Measurements from ENCODE around the gene RAPSN. TPM values are rescaled to one million over a fixed set of nuclear protein-coding genes. Genes with fewer than 3 reads are reported as not detected.
A peak's percentile ranks its signal among the peaks of the same experiment; 100 is the strongest.

RAPSN gene
- total and polyA plus RNA-seq, 2 of the 8 experiments (the other 6 are each of a cell fraction or from before 2014, with no cell fraction given), result 0.06 to 0.34 TPM

DNA sequence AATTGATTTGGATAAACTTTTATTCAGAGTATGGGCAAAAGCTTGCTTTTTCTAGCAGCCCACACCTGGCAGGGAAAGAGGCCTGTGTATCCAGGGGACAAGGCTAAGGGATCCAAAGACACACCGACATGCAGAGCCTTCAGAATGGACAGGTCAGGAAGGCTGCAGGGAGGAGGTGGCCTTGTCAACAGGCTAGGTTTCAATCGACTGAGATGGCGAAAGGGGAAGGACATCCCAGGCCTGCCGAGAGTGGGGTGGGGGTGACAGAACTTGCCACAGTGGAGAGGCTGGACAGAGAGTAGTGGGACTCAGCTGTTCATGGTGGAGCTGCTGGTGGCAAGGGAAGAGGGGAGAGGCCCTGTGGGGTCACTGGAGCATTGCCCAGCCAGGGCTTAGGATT lies 45.8 kb downstream of the RAPSN start:
- Histone ChIP-seq H3K14ac (ENCODE audit: insufficient read length) (no peak overlapping the region), H3K56ac (replicated peaks; ENCODE audit: insufficient read length, low read depth, low read length) (no peak overlapping the region), H2BK20ac (ENCODE audit: low read length) (no peak overlapping the region), H3K27ac (ENCODE audit: low read depth, low read length) (no peak overlapping the region), H4K20me1 (replicated peaks in 1 of 2; ENCODE audit: control insufficient read depth in 1 of 2, insufficient read depth in 2 of 2, low read length in 2 of 2) (no peaks in the 10 kb centered on the region), H3K4me1 (replicated peaks in 1 of 4; ENCODE audit: control insufficient read depth in 3 of 4, insufficient read depth in 4 of 4, low read length in 3 of 4) (peaks cover 8 to 23% (median 13%) of the 10 kb centered on the region in 4 experiments), H3K4me3 (ENCODE audit: extremely low read depth in 1 of 4, insufficient read depth in 2 of 4, low read depth in 3 of 4, low read length in 4 of 4) (no peak overlapping the region), H3K18ac (ENCODE audit: extremely low read depth, low read length) (no peak overlapping the region; the same call in 1 of the 2 replicates), H4K5ac (ENCODE audit: insufficient read length, low read depth, low read length) (no peak overlapping the region), H3K4ac (replicated peaks; ENCODE audit: insufficient read length, low read depth, low read length) (no peak overlapping the region), H2AK5ac (ENCODE audit: low read depth, low read length) (no peak overlapping the region), H3K4me2 (ENCODE audit: insufficient read depth in 1 of 2, low read depth in 2 of 2, low read length in 2 of 2) (no peak overlapping the region), H4K91ac (replicated peaks; ENCODE audit: insufficient read length, low read length) (no peak overlapping the region), H3K27me3 (replicated peaks in 1 of 4; ENCODE audit: control insufficient read depth in 3 of 4, extremely low read depth in 1 of 4, insufficient read depth in 3 of 4, low read length in 3 of 4) (no peaks in the 10 kb centered on the region), H3K9ac (replicated peaks in 1 of 4; ENCODE audit: extremely low read depth in 1 of 4, low read depth in 3 of 4, low read length in 3 of 4) (no peak overlapping the region), H2BK120ac (replicated peaks; ENCODE audit: low read depth, low read length) (no peak overlapping the region), H3K9me3 (ENCODE audit: insufficient read depth in 2 of 2, low read depth in 1 of 2, low read length in 1 of 2) (no peaks in the 10 kb centered on the region), H3K79me2 (ENCODE audit: control insufficient read depth in 1 of 2, insufficient read depth in 2 of 2, low read length in 2 of 2) (no peaks in the 10 kb centered on the region), H2AFZ (ENCODE audit: low read length) (0 out of 2 replicates have a peak overlapping the region, but pooled peaks have one; percentile 34), H3K36me3 (ENCODE audit: control insufficient read depth in 2 of 4, insufficient read depth in 4 of 4, low read length in 3 of 4) (no peaks in the 10 kb centered on the region), H2BK12ac (ENCODE audit: low read depth, low read length) (0 out of 2 replicates have a peak overlapping the region, but pooled peaks have one; percentile 0), H3K23ac (ENCODE audit: insufficient read length) (no peak overlapping the region), H2BK15ac (ENCODE audit: low read length) (no peak overlapping the region), H4K8ac (ENCODE audit: extremely low read depth, insufficient read depth, low read length) (peak overlapping the region; percentile 58; the same call in 1 of the 2 replicates), H3K79me1 (ENCODE audit: low read depth, low read length) (no peaks in the 10 kb centered on the region), H2BK5ac (ENCODE audit: low read depth, low read length) (no peak overlapping the region), H3K23me2 (ENCODE audit: low read depth, low read length) (peaks cover 11% of the 10 kb centered on the region; the same call in 1 of the 2 replicates)
- DNase-seq (ENCODE audit: low read depth in 1 of 2, low spot score in 2 of 2) (no peak), FAIRE-seq (no peak)
- CTCF ChIA-PET (ENCODE audit: partially characterized antibody), result interaction anchor here (0.7 to 6.9 kb wide), 4 partner anchors 10 to 170 kb away, joined by 3 to 44 read pairs (median 5); no protein-coding TSS in a partner anchor
- POLR2A ChIA-PET (ENCODE audit: partially characterized antibody), result interaction anchor here (1.2 to 1.6 kb wide), 2 partner anchors 9 to 24 kb away, joined by 3 to 4 read pairs; partner anchors contain the start of gene SPI1
- 85% methylated on average over 4 of the region's 4 CpGs; no CpG with 5 or more reads in 1 of the 2 experiments for WGBS, 2 experiments (ENCODE audit: extremely low coverage in 1 of 2, insufficient coverage in 1 of 2, insufficient read length in 1 of 2, insufficient replicate concordance in 2 of 2, low coverage in 1 of 2, low lambda C conversion rate in 2 of 2, missing lambda C conversion rate in 1 of 2)
- TF ChIP-seq CHD1 (IDR thresholded peaks at IDR 0.05; ENCODE audit: low read depth, low read length) (no peak), TAF1 (IDR thresholded peaks at IDR 0.05; ENCODE audit: low read depth, low read length) (no peak), HDAC6 (IDR thresholded peaks at IDR 0.05; ENCODE audit: low read depth, low read length) (no peak), PHF8 (conservative IDR thresholded peaks at IDR 0.05; ENCODE audit: low read depth, low read length) (no peak), CBX5 (IDR thresholded peaks at IDR 0.05; ENCODE audit: low read depth, low read length) (no peak)
